DMS153 treated with DMSO at 0.1 percent for 48 hours (cell line): Measurements from ENCODE around the gene TLCD3B.

Experiments used
- DNase-seq: peaks from one replicate; lab custom pipeline; 2025; ENCODE audit not compliant: unreplicated experiment; lab: John Stamatoyannopoulos, UW

Gene TLCD3B

GRCh38 chr16:30005341-30006094 is 25.6 kb downstream of the TLCD3B start:
- peak; percentile 9 for DNase-seq

- DNase-seq = peak; percentile 87
Measured at GRCh38 chr16:30004811-30005242, 26.2 kb downstream of the TLCD3B start.

GRCh38 chr16:30004424-30004776 is 26.7 kb downstream of the TLCD3B start:
- DNase-seq = peak; percentile 62

- DNase-seq = no peak
Measured at GRCh38 chr16:30003670-30004423, 27.2 kb downstream of the TLCD3B start.

GRCh38 chr16:30002614-30003346 is 28.3 kb downstream of the TLCD3B start:
- no peak for DNase-seq

- no peak for DNase-seq
Measured at GRCh38 chr16:30000735-30001631, 30.1 kb downstream of the TLCD3B start.

- no peak for DNase-seq
Measured at GRCh38 chr16:29999605-30000004, 31.5 kb downstream of the TLCD3B start.

- DNase-seq = no peak
Measured at GRCh38 chr16:29996766-29997250, 34.3 kb downstream of the TLCD3B start.

- peak; percentile 91 for DNase-seq
Measured at GRCh38 chr16:29995911-29996765, 34.9 kb downstream of the TLCD3B start, which contains the start of gene INO80E. INO80E (plus strand) TSS chr16:29996241; CDS start chr16:29996311, 70 bp downstream.

- DNase-seq = peak; percentile 55
Measured at GRCh38 chr16:29995324-29995910, 35.7 kb downstream of the TLCD3B start, which contains the start of gene HIRIP3. HIRIP3 (minus strand) TSS chr16:29995617; CDS start chr16:29995605, 12 bp downstream.

GRCh38 chr16:29994600-29995323 is 36.3 kb downstream of the TLCD3B start:
- DNase-seq = no peak

GRCh38 chr16:29993903-29994599 is 37.0 kb downstream of the TLCD3B start:
- no peak for DNase-seq

GRCh38 chr16:29993191-29993902 is 37.7 kb downstream of the TLCD3B start:
- DNase-seq = no peak

GRCh38 chr16:29992344-29992967 is 38.6 kb downstream of the TLCD3B start:
- DNase-seq = no peak

- no peak for DNase-seq
Measured at GRCh38 chr16:29991571-29991904, 39.5 kb downstream of the TLCD3B start.

- DNase-seq = no peak
Measured at GRCh38 chr16:29990883-29991570, 40.0 kb downstream of the TLCD3B start.
